NCI-H2227 treated with DMSO at 0.1 percent for 48 hours (cell line): ENCODE data around the gene OSBPL10.
"Not testable (repeated sequence)": the region's sequence is repeated elsewhere in the genome, so short reads cannot be mapped to it uniquely, and the experiment has no call there.

ENCODE experiments used
- DNase-seq: peaks from one replicate; lab custom pipeline; 2025; lab: John Stamatoyannopoulos, UW

Gene OSBPL10

GRCh38 chr3:31981206-31982181, at the start of gene OSBPL10, which contains the start of gene ZNF860:
Gene OSBPL10 (minus strand): TSS chr3:31981262. CDS start chr3:31981179, 83 bp downstream.
Gene ZNF860 (plus strand): TSS chr3:31981750. CDS start chr3:31989080, 7,330 bp downstream.
- DNase-seq, result peak; percentile 13

DNA sequence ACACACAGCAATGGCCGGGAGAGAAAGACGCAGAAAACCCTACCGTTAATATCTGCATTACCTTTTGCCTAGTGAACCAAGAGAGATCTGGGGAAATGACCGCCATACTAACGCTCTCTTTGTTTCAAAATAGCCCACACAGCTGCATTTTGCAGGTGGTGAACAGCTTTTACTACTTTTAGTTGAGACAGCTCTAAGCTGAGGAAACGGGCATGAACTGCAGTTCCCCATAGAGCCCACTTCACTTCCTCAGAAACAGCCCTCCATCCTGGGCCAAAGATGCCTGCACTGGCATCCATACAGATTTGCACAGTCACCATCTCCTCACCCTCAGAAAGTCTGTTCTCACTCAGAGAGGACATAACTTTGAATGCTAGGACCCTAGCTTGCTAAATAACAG, 45.5 kb upstream of the OSBPL10 start:
- no peak for DNase-seq

DNA sequence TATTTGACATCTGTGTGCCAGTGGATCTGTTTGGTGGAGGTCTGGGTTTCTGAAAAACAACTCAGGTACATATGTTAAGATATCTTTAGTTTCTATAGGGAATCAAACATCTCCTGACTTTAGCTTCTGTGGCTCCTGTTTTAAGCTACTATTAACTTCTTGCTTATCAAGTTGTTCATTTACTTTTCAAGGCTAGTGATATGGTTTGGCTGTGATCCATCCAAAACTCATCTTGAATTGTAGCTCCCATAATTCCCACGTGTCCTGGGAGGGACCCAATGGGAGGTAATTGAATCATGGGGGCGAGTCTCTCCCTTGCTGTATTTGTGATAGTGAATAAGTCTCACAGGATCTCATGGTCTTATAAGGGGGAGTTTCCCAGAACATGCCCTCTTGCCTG, 41.9 kb upstream of the OSBPL10 start:
- no peak for DNase-seq

DNA sequence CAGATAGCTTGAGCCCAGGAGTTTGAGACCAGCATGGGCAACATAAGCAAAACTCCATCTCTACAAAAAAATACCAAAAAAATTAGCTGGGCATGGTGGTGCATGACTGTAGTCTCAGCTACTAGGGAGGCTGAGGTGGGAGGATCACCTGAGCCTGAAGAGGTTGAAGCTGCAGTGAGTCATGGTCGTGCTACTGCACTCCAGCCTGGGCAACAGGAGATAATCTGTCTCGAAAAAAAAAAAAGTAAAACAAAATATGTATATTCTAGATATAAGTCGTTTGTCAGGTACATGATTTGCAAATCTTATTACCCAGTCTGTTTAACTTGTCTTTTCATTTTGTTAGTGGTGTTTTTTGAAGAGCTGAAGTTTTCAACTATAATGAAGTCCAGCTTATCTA, 40.7 kb upstream of the OSBPL10 start:
- no peak for DNase-seq

- DNase-seq, result no peak
Observed at GRCh38 chr3:32021155-32021554, 40.1 kb upstream of the OSBPL10 start.

DNA sequence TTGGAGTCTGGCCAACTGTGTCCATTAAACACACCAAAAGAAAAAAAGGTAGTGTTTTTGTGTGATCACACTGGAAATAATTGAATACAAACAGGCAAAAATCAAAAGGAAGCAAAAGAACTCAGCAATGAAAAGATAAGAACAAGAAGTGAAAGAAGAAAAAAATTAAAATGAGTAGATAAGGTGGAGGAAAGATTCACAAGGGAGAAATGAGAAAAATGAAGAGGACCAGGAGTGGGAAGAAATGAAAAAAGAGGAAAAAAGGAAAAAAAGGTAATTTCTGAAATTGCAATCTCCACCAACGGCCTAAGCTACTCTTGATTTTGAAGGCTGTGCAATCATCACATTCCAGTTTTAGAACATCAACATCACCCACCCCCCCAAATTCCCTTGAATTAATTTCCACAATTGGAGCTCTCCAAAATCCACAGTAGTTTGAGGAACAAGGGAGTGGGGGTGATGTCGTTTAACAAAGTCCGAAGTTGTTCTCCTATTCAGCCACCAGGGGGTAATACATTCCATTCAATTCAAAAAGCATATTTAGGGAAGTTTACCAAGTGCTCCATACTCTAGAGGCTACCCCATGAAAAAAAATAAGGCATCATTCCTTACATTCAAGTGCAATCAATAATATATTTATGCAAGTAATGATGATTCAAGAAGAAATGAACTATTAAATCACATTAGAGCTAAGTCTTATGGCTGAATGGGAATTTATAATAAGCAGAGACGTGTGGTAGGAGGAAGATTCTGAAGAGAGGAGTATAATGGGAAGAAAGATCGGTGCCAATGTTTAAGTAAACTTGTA, 37.9 kb upstream of the OSBPL10 start:
- DNase-seq, result peak; percentile 27

- DNase-seq, result no peak
Observed at GRCh38 chr3:32017286-32017685, 36.2 kb upstream of the OSBPL10 start.

DNA sequence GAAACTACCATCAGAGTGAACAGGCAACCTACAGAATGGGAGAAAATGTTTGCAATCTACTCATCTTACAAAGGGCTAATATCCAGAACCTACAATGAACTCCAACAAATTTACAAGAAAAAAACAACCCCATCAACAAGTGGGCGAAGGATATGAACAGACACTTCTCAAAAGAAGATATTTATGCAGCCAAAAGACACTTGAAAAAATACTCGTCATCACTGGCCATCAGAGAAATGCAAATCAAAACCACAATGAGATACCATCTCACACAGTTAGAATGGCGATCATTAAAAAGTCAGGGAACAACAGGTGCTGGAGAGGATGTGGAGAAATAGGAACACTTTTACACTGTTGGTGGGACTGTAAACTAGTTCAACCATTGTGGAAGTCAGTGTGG, 34.6 kb upstream of the OSBPL10 start:
- DNase-seq, result not testable (repeated sequence)

DNA sequence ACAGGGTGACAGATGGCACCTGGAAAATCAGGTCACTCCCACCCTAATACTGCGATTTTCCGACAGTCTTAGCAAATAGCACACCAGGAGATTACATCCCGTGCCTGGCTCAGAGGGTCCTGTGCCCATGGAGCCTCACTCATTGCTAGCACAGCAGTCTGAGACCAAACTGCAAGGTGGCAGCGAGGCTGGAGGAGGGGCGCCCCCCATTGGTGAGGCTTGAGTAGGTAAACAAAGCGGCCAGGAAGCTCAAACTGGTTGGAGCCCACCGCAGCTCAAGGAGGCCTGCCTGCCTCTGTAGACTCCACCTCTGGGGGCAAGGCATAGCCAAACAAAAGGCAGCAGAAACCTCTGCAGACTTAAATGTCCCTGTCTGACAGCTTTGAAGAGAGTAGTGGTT, 29.6 kb upstream of the OSBPL10 start:
- DNase-seq, result not testable (repeated sequence)

DNA sequence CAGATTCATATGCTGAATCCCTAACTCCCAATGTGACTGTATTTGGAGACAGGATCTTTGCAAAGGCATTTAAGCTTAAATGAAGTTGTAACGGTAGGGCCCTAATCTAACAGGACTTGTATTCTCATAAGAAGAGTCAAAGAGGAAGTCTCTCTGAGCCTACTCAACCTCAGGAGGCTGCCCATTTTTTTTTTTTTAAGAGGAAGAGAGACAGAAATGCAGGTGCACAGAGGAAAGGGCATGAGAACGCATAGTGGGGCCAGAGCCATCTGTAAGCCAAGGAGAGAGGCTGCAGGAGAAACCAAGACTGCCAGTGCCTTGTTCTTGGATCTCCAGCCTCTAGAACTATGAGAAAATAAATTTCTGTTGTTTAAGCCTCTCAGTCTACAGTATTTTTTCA, 28.9 kb upstream of the OSBPL10 start:
- DNase-seq, result no peak

GRCh38 chr3:32009101-32009500, 28.0 kb upstream of the OSBPL10 start:
- DNase-seq, result no peak

GRCh38 chr3:32004113-32004765, 23.2 kb upstream of the OSBPL10 start:
- DNase-seq, result no peak

DNA sequence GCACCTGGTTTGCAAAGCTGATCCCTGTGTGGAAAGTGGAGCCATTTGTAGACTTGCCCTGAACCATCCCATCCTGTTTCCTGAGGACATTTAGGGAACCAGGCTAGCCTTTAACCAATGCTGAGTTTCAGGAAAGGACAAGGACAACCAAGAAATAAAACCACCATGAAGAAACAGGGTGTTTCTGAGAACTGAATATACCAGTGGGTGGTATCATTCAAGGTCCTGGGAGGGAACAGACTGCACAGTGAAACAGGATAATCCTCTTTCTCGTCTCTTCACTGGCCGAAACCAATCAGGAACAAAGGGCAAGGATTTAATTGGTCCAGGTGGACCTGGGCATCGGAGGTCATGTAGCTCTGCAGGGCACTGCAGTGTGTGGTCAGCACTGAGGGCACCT, 22.3 kb upstream of the OSBPL10 start:
- DNase-seq, result no peak

GRCh38 chr3:32002561-32003368, 21.7 kb upstream of the OSBPL10 start:
- peak; percentile 7 for DNase-seq

- no peak for DNase-seq
Observed at GRCh38 chr3:32000877-32001276, 19.8 kb upstream of the OSBPL10 start.

GRCh38 chr3:31999907-32000439, 18.9 kb upstream of the OSBPL10 start:
- DNase-seq, result no peak

DNA sequence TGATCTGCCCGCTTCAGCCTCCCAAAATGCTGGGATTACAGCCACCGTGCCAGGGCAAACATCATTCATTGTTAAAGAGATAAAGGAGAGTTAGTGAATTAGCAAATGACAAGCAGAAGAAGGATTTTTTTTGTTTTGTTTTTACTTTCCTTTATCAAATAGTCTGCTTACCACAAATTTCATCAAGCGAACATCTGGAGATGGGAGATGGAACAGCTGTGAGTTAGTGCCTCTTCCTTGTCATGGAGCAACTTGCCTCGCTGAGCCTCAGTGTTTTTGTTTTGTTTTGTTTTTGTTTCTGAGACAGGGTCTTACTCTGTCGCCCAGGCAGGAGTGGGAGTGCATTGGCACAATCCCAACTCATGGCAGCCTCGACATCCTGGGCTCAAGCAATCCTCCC, 16.4 kb upstream of the OSBPL10 start:
- no peak for DNase-seq

DNA sequence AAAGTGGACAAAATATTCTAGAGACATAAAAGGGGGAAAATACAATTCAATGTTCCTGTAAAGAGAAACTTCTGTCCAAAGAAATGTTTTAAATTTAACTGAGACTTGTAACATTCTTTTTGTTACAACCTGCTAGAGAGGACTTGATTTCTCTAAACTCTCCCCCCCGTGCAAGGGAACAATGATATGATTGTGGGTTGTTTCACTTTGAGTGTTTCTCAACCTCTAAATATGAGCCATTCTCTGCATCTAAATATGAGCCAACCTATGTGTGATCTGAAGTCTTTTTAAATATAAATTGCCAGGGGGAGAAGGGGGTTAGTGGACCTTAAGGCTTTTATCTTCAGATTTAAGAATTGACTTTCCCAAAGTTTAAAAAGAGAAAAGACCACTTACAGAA, 15.1 kb upstream of the OSBPL10 start:
- DNase-seq, result no peak

- not testable (repeated sequence) for DNase-seq
Observed at GRCh38 chr3:31995026-31995425, 14.0 kb upstream of the OSBPL10 start.

DNA sequence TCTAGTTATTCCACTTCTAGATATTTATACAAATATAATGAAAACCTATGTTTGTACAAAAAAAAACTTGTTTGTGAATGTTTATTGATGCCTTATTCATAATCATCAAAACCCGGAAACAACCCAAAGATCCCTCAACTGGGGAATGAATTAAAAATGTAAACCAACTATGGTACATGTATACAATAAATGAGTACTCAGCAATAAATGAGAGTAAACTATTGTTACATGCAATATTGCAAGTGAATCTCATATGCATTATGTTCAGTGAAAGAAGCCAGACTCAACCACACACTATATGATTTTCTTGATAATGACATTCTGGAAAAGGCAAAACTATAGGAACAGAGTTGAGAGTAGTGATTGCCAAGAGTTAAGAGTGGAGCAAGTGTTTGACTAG, 12.8 kb upstream of the OSBPL10 start:
- no peak for DNase-seq

DNA sequence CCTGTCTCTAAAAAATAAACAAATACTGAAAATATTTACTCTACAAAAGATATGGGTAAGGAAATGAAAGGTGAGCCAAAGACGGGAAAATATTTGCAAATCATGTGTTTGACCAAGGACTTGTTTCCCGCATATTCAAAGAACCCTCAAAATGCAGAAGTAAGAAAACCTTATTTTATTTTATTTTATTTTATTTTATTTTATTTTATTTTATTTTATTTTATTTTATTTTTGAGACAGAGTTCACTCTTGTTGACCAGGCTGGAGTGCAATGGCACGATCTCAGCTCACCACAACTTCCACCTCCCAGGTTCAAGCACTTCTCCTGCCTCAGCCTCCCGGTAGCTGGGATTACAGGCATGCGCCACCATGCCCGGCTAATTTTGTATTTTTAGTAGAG, 11.9 kb upstream of the OSBPL10 start:
- not testable (repeated sequence) for DNase-seq
